ENCODE data around the gene DLG2.
A peak's percentile ranks its signal among the peaks of the same experiment; 100 is the strongest.

DLG2 gene

DNA sequence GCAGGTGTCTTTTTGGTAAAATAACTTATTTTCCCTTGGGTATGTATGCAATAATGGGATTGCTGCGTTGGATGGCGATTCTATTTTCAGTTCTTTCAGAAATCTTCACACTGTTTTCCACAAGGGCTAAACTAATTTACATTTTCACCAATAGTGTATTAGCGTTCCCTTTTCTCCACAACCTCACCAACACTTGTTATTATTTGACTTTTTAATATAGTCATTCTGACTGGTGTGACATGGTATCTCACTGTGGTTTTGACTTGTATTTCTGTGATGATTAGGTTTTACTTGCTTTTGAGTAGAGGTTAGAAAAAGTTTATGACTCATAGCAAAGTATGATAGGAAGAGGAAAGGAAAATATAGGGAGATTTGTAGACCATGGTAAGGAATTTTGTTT lies 92.3 kb downstream of the DLG2 start:
- TF ChIP-seq POLR2AphosphoS5 (IDR thresholded peaks at IDR 0.05; ENCODE audit: low read depth, low read length) = no peak
- TF ChIP-seq TAF1 (IDR thresholded peaks at IDR 0.05; ENCODE audit: low read depth, low read length) = no peak
- TF ChIP-seq PAX5 (IDR thresholded peaks at IDR 0.05; ENCODE audit: insufficient read depth, low read length, severe bottlenecking) = no peak
- TF ChIP-seq POLR2A (IDR thresholded peaks at IDR 0.05; ENCODE audit: low read depth, low read length) = no peak
- TF ChIP-seq SPI1 (IDR thresholded peaks at IDR 0.05; ENCODE audit: low read depth, low read length) = no peak
- no peak for TF ChIP-seq POU2F2 (IDR thresholded peaks at IDR 0.05; ENCODE audit: low read depth, low read length)
- no peak for DNase-seq (ENCODE audit: insufficient read length, low spot score)
- no peak for FAIRE-seq

- TF ChIP-seq PAX5 (IDR thresholded peaks at IDR 0.05; ENCODE audit: insufficient read depth, low read length, severe bottlenecking) (no peak), TAF1 (IDR thresholded peaks at IDR 0.05; ENCODE audit: low read depth, low read length) (no peak), POLR2A (IDR thresholded peaks at IDR 0.05; ENCODE audit: low read depth, low read length) (no peak), POU2F2 (IDR thresholded peaks at IDR 0.05; ENCODE audit: low read depth, low read length) (no peak), POLR2AphosphoS5 (IDR thresholded peaks at IDR 0.05; ENCODE audit: low read depth, low read length) (no peak), SPI1 (IDR thresholded peaks at IDR 0.05; ENCODE audit: low read depth, low read length) (no peak)
- DNase-seq (ENCODE audit: insufficient read length, low spot score) (no peak), FAIRE-seq (no peak)
These were observed 95.8 kb downstream of the DLG2 start for GRCh38 chr11:85531191-85531897.

- FAIRE-seq = no peak
- no peak for TF ChIP-seq SPI1 (IDR thresholded peaks at IDR 0.05; ENCODE audit: low read depth, low read length)
- TF ChIP-seq POU2F2 (IDR thresholded peaks at IDR 0.05; ENCODE audit: low read depth, low read length) = no peak
- no peak for TF ChIP-seq POLR2A (IDR thresholded peaks at IDR 0.05; ENCODE audit: low read depth, low read length)
- no peak for TF ChIP-seq PAX5 (IDR thresholded peaks at IDR 0.05; ENCODE audit: insufficient read depth, low read length, severe bottlenecking)
- TF ChIP-seq POLR2AphosphoS5 (IDR thresholded peaks at IDR 0.05; ENCODE audit: low read depth, low read length) = no peak
- TF ChIP-seq TAF1 (IDR thresholded peaks at IDR 0.05; ENCODE audit: low read depth, low read length) = no peak
- DNase-seq (ENCODE audit: insufficient read length, low spot score) = no peak
These were observed 96.5 kb downstream of the DLG2 start for GRCh38 chr11:85530634-85531033.

DNA sequence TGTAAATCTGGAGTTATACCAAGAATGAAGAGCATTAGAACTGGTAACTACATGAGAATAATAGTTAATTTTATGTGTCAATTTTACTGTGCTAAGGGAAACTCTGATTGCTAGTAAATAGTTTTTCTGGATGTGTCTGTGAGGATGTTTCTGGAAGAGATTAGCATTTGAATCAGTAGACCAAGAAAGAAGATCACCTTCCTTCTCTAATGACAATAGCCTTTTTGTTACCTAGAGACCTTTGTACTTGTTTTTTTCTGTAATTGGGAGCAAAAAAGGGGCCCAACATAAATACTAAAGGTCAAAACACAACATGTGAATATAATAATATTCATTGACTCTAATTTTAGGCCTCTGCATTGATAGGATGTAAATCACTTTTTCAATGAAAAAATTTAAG lies 100.6 kb downstream of the DLG2 start:
- TF ChIP-seq SPI1 (IDR thresholded peaks at IDR 0.05; ENCODE audit: low read depth, low read length) = no peak
- TF ChIP-seq POU2F2 (IDR thresholded peaks at IDR 0.05; ENCODE audit: low read depth, low read length) = no peak
- TF ChIP-seq POLR2A (IDR thresholded peaks at IDR 0.05; ENCODE audit: low read depth, low read length) = no peak
- TF ChIP-seq TAF1 (IDR thresholded peaks at IDR 0.05; ENCODE audit: low read depth, low read length) = no peak
- no peak for TF ChIP-seq PAX5 (IDR thresholded peaks at IDR 0.05; ENCODE audit: insufficient read depth, low read length, severe bottlenecking)
- no peak for TF ChIP-seq POLR2AphosphoS5 (IDR thresholded peaks at IDR 0.05; ENCODE audit: low read depth, low read length)
- no peak for DNase-seq (ENCODE audit: insufficient read length, low spot score)
- FAIRE-seq = no peak

DNA sequence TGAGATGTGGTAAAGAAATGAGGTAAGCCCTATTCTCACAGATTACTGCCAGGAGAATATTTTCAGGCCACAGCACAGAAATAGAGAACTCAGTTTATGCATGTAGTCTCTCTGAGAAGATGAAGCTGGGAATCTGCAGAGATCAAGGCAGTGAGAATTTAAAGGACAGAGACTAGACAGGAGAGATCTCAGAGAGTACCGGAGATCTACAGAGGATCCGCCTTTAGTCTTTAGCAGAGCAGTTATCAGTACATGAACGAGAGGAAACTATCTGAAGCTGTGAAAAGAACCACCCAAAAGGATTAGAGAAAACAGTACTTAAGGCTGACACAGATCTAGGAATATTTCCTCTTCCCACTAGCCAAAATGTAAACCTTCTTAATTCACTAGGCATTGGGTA lies 101.5 kb downstream of the DLG2 start:
- no peak for TF ChIP-seq TAF1 (IDR thresholded peaks at IDR 0.05; ENCODE audit: low read depth, low read length)
- TF ChIP-seq SPI1 (IDR thresholded peaks at IDR 0.05; ENCODE audit: low read depth, low read length) = no peak
- no peak for TF ChIP-seq POLR2A (IDR thresholded peaks at IDR 0.05; ENCODE audit: low read depth, low read length)
- TF ChIP-seq PAX5 (IDR thresholded peaks at IDR 0.05; ENCODE audit: insufficient read depth, low read length, severe bottlenecking) = no peak
- no peak for TF ChIP-seq POU2F2 (IDR thresholded peaks at IDR 0.05; ENCODE audit: low read depth, low read length)
- TF ChIP-seq POLR2AphosphoS5 (IDR thresholded peaks at IDR 0.05; ENCODE audit: low read depth, low read length) = no peak
- DNase-seq (ENCODE audit: insufficient read length, low spot score) (no peak), FAIRE-seq (no peak)

DNA sequence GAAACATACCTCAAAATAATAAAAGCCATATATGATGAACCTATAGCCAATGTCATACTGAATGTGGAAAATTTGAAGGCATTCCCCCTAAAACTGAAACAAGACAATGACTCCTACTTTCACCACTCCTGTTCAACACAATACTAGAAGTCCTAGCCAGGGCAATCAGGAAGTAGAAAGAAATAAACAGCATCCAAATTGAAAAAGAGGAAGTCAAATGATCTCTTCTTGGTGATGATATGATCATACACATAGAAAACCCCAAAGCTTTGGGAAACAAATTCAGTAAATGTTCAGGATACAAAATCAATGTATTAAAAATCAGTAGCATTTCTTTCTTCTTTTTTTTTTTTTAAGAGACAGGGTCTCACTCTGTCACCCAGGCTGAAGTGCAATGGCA lies 109.9 kb downstream of the DLG2 start:
- DNase-seq (ENCODE audit: insufficient read length, low spot score) = no peak
- TF ChIP-seq POLR2AphosphoS5 (IDR thresholded peaks at IDR 0.05; ENCODE audit: low read depth, low read length) = no peak
- peak; percentile 46; the same call in 1 of the 2 replicates for TF ChIP-seq SPI1 (IDR thresholded peaks at IDR 0.05; ENCODE audit: low read depth, low read length)
- FAIRE-seq = no peak

DNA sequence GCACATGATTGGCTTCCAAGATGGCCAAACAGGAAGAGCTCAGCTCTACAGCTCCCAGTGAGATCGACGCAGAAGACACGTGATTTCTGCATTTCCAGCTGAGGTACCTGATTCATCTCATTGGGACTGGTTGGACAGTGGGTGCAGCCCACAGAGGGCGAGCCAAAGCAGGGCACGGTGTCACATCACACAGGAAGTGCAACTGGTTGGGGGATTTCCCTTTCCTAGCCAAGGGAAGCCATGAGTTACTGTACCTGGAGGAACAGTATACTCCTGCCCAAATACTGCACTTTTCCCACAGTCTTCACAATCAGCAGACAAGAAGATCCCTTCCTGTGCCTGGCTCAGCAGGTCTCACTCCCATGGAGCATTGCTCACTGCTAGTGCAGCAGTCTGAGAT lies 131.2 kb downstream of the DLG2 start:
- FAIRE-seq = no peak
- TF ChIP-seq PAX5 (IDR thresholded peaks at IDR 0.05; ENCODE audit: insufficient read depth, low read length, severe bottlenecking) = no peak
- TF ChIP-seq SPI1 (IDR thresholded peaks at IDR 0.05; ENCODE audit: low read depth, low read length) = peak; percentile 26; the same call in 1 of the 2 replicates
- no peak for DNase-seq (ENCODE audit: insufficient read length, low spot score)

- DNase-seq (ENCODE audit: insufficient read length, low spot score) (no peak), FAIRE-seq (no peak)
- TF ChIP-seq SPI1 (IDR thresholded peaks at IDR 0.05; ENCODE audit: low read depth, low read length) (no peak), POLR2AphosphoS5 (IDR thresholded peaks at IDR 0.05; ENCODE audit: low read depth, low read length) (no peak), TAF1 (IDR thresholded peaks at IDR 0.05; ENCODE audit: low read depth, low read length) (no peak), PAX5 (IDR thresholded peaks at IDR 0.05; ENCODE audit: insufficient read depth, low read length, severe bottlenecking) (no peak)
These were observed 132.7 kb downstream of the DLG2 start for GRCh38 chr11:85494396-85494795.

DNA sequence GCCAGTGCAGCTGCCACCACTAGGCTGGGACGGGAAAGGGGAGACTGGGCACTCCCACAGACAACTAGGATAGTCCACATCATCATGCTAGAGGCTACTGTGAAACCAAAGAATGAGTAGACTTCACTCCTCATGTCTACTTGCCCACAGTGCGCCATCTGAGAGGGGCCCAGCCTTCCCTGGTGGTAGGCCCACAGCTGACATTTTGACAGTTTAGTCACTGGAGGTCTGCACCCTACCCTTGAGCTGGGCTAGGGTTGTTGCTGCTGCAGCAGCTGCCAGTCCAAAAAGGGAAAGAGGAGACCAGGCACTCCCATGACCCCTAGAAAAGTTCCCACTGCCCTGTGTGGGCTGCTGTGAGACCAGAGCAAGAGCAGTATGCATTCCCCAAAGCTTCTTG lies 141.2 kb downstream of the DLG2 start:
- TF ChIP-seq SPI1 (IDR thresholded peaks at IDR 0.05; ENCODE audit: low read depth, low read length) = no peak
- no peak for TF ChIP-seq POU2F2 (IDR thresholded peaks at IDR 0.05; ENCODE audit: low read depth, low read length)
- no peak for TF ChIP-seq TAF1 (IDR thresholded peaks at IDR 0.05; ENCODE audit: low read depth, low read length)
- TF ChIP-seq PAX5 (IDR thresholded peaks at IDR 0.05; ENCODE audit: insufficient read depth, low read length, severe bottlenecking) = no peak
- no peak for FAIRE-seq

DNA sequence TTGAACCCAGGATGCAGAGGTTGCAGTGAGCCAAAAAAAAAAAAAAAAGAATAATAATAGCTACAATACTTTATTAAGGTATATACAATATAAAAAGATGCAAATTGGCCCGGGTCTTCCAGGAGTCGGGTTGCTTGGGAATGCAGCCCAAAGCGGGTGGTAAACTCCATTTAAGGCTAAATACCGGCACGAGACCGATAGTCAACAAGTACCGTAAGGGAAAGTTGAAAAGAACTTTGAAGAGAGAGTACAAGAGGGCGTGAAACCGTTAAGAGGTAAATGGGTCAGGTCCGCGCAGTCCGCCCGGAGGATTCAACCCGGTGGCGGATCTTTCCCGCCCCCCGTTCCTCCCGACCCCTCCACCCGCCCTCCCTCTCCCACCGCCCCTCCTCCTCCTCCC lies 143.3 kb downstream of the DLG2 start:
- DNase-seq (ENCODE audit: insufficient read length, low spot score) = no peak
- TF ChIP-seq POLR2A (IDR thresholded peaks at IDR 0.05; ENCODE audit: low read depth, low read length) (no peak), POU2F2 (IDR thresholded peaks at IDR 0.05; ENCODE audit: low read depth, low read length) (no peak), PAX5 (IDR thresholded peaks at IDR 0.05; ENCODE audit: insufficient read depth, low read length, severe bottlenecking) (no peak), SPI1 (IDR thresholded peaks at IDR 0.05; ENCODE audit: low read depth, low read length) (no peak), POLR2AphosphoS5 (IDR thresholded peaks at IDR 0.05; ENCODE audit: low read depth, low read length) (no peak), TAF1 (IDR thresholded peaks at IDR 0.05; ENCODE audit: low read depth, low read length) (no peak)

More for the DNA sequence above, 141.2 kb downstream of the DLG2 start:
- no peak for DNase-seq (ENCODE audit: insufficient read length, low spot score)

More for the DNA sequence above, 143.3 kb downstream of the DLG2 start:
- no peak for FAIRE-seq

Measured in GM12891 (cell line).